ENCODE results near the gene SGCA. TPM values are rescaled to one million over a fixed set of nuclear protein-coding genes. Genes with fewer than 3 reads are reported as not detected.

SGCA gene
- total and polyA plus RNA-seq, 10 of the 15 experiments (the other 5 are each of a cell fraction or from before 2014, with no cell fraction given): 0.13 to 2.2 (median 0.50) TPM; not detected in 2

- TF ChIP-seq ZNF592 (IDR thresholded peaks at IDR 0.05) (0 out of 2 replicates have a peak, but pooled peaks have one; percentile 15), RAD51 (IDR thresholded peaks at IDR 0.05) (no peak), KLF5 (IDR thresholded peaks at IDR 0.05; ENCODE audit: partially characterized antibody) (no peak), CBX3 (IDR thresholded peaks at IDR 0.05; ENCODE audit: borderline replicate concordance, low read depth) (no peak), MEF2B (IDR thresholded peaks at IDR 0.05; ENCODE audit: partially characterized antibody, poor library complexity, severe bottlenecking) (peak; percentile 9), CREB1 (IDR thresholded peaks at IDR 0.05; ENCODE audit: low read depth) (no peak), BHLHE40 (IDR thresholded peaks at IDR 0.05; ENCODE audit: borderline replicate concordance in 1 of 2, low read depth in 2 of 2, low read length in 1 of 2) (peak in 1 of 2 experiments; percentile 44; a peak in 1 of 4 replicates), ZNF24 (IDR thresholded peaks at IDR 0.05) (no peak), RELA (IDR thresholded peaks at IDR 0.05; ENCODE audit: borderline replicate concordance, partially characterized antibody) (no peak), NKRF (conservative IDR thresholded peaks at IDR 0.05) (no peak), RFX5 (IDR thresholded peaks at IDR 0.05; ENCODE audit: low read depth, low read length) (no peak), HCFC1 (IDR thresholded peaks at IDR 0.05; ENCODE audit: low read length) (no peak), HDAC2 (IDR thresholded peaks at IDR 0.05) (no peak), STAT3 (IDR thresholded peaks at IDR 0.05; ENCODE audit: low read depth, low read length) (no peak), NFYB (IDR thresholded peaks at IDR 0.05; ENCODE audit: insufficient read depth, low read depth, low read length) (no peak), ZNF274 (IDR thresholded peaks at IDR 0.05; ENCODE audit: insufficient read depth, insufficient read length) (no peak), NBN (IDR thresholded peaks at IDR 0.05) (peak; percentile 94), POLR2A (IDR thresholded peaks at IDR 0.05; ENCODE audit: low read depth, low read length) (peak; percentile 51; the same call in 1 of the 2 replicates), E4F1 (IDR thresholded peaks at IDR 0.05; ENCODE audit: borderline replicate concordance, partially characterized antibody) (peak; percentile 90), SPI1 (IDR thresholded peaks at IDR 0.05; ENCODE audit: borderline replicate concordance, insufficient read depth, low read depth, low read length) (peak; percentile 58), SUPT20H (IDR thresholded peaks at IDR 0.05; ENCODE audit: borderline replicate concordance, control insufficient read depth, low read depth, low read length) (no peak), CREM (IDR thresholded peaks at IDR 0.05; ENCODE audit: low read depth) (0 out of 2 replicates have a peak, but pooled peaks have one; percentile 22), NRF1 (conservative IDR thresholded peaks at IDR 0.05; ENCODE audit: low read depth, low read length) (no peak), EED (IDR thresholded peaks at IDR 0.05; ENCODE audit: low read depth) (peak; percentile 91)
These were observed 13.8 kb upstream of the SGCA start (continued) for GRCh38 chr17:50151937-50152547.

Measured in GM12878 (cell line).